ENCODE measurements around the gene OVCA2. TPM values are rescaled to one million over a fixed set of nuclear protein-coding genes. Genes with fewer than 3 reads are reported as not detected.

The OVCA2 gene
- 10 to 100 TPM; 19.6 to 40.3 (median 36.5) TPM for total RNA-seq

GRCh38 chr17:2041561-2042389, at the start of gene OVCA2:
Gene OVCA2 (plus strand): TSS chr17:2042022. CDS start chr17:2042048, 26 bp downstream.
- H3K27me3 ChIP-seq = no peaks in the 10 kb centered on the region
- WGBS, 2 donors (ENCODE audit: low coverage in 1 of 2) = 0 to 1% methylated on average over 5 to 15 of the region's 93 CpGs
- H3K36me3 ChIP-seq = peaks cover 0 to 62% of the 10 kb centered on the region in 2 donors
- peaks cover 0 to 39% (median 13%) of the 10 kb centered on the region in 3 donors for H3K4me1 ChIP-seq
- H3K27ac ChIP-seq = peak within 1 kb of the TSS; percentile 72 to 97 (median 92)
- ATAC-seq = peak; percentile 96
- H3K4me3 ChIP-seq = peak within 1 kb of the TSS; percentile 77 to 82
- TF ChIP-seq CTCF (IDR thresholded peaks at IDR 0.05) = peak in 3 of 4 experiments; percentile 44 to 73 (median 55)
- peak; percentile 50 to 66 for TF ChIP-seq POLR2A (IDR thresholded peaks at IDR 0.05)
- peak; percentile 82 for TF ChIP-seq POLR2AphosphoS5 (IDR thresholded peaks at IDR 0.05)
- no peak for TF ChIP-seq EP300 (IDR thresholded peaks at IDR 0.05)
- H3K9me3 ChIP-seq = no peaks in the 10 kb centered on the region

DNA sequence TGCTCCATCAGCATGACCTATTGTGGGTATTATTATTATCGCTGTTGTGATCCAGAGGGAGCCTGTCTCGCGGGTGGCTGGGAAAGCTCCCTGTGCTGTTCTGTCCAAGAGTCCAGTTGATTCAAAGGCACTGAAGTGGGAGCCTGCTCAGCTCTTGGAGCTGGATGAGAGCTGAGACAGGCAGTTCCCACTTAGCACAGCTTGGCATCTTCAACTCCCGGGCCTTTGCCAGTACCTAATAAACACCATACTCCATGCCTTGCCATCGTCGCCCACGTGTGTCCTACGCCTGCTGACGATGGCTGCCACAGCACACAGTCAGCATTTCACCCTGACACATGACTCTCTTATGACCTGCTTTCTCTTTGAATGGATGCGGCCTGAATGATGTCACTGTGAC, 49.3 kb upstream of the OVCA2 start:
- no peaks in the 10 kb centered on the region for H3K36me3 ChIP-seq
- no peak overlapping the region for H3K27ac ChIP-seq
- H3K4me1 ChIP-seq = peaks cover 0 to 6% (median under 1%) of the 10 kb centered on the region in 3 donors
- WGBS, 2 donors (ENCODE audit: low coverage in 1 of 2) = 44 to 86% methylated on average over 1 to 4 of the region's 10 CpGs
- no peaks in the 10 kb centered on the region for H3K27me3 ChIP-seq
- TF ChIP-seq POLR2AphosphoS5 (IDR thresholded peaks at IDR 0.05) = no peak
- TF ChIP-seq CTCF (IDR thresholded peaks at IDR 0.05) = no peak
- TF ChIP-seq EP300 (IDR thresholded peaks at IDR 0.05) = no peak
- TF ChIP-seq POLR2A (IDR thresholded peaks at IDR 0.05) = no peak
- no peak for ATAC-seq
- H3K9me3 ChIP-seq = no peaks in the 10 kb centered on the region
- no peak overlapping the region for H3K4me3 ChIP-seq

DNA sequence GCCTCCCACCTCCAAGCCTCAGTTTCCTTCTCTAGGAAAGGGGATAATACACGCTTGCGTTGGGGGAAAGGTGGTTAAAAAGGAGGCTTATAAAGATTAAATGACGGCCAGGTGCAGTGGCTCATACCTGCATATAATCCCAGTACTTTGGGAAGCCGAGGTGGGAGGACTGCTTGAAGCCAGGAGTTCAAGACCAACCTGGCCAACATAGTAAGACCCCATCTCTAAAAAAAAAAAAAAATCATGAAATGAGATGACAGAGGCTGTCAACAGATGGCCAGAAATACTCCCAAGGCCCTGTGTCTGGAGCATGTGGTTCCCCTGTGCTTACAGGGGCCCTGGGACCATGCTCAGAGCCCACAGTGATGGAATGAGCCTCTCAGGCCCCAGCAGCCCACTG, 47.1 kb upstream of the OVCA2 start:
- ATAC-seq = no peak
- H3K27ac ChIP-seq = no peak overlapping the region
- H3K27me3 ChIP-seq = peaks cover 5% of the 10 kb centered on the region
- no peaks in the 10 kb centered on the region for H3K9me3 ChIP-seq
- no peak overlapping the region for H3K4me3 ChIP-seq
- peaks cover 0 to 28% (median 12%) of the 10 kb centered on the region in 3 donors for H3K4me1 ChIP-seq
- H3K36me3 ChIP-seq = no peaks in the 10 kb centered on the region
- TF ChIP-seq EP300 (IDR thresholded peaks at IDR 0.05) (no peak), CTCF (IDR thresholded peaks at IDR 0.05) (no peak), POLR2A (IDR thresholded peaks at IDR 0.05) (no peak), POLR2AphosphoS5 (IDR thresholded peaks at IDR 0.05) (no peak)
- 100% methylated on average over 2 of the region's 4 CpGs; no CpG with 5 or more reads in 1 of the 2 donors for WGBS, 2 donors (ENCODE audit: low coverage in 1 of 2)

GRCh38 chr17:1995321-1995892, 46.4 kb upstream of the OVCA2 start:
- ATAC-seq = no peak
- no peak for TF ChIP-seq EP300 (IDR thresholded peaks at IDR 0.05)
- no peak for TF ChIP-seq POLR2AphosphoS5 (IDR thresholded peaks at IDR 0.05)
- TF ChIP-seq CTCF (IDR thresholded peaks at IDR 0.05) = no peak
- TF ChIP-seq POLR2A (IDR thresholded peaks at IDR 0.05) = no peak
- Histone ChIP-seq H3K9me3 (no peaks in the 10 kb centered on the region), H3K4me1 (peaks cover 0 to 35% (median 17%) of the 10 kb centered on the region in 3 donors), H3K4me3 (no peak overlapping the region), H3K27me3 (peaks cover 5% of the 10 kb centered on the region), H3K27ac (no peak overlapping the region), H3K36me3 (no peaks in the 10 kb centered on the region)
- 92 to 100% methylated on average over 3 to 12 of the region's 16 CpGs for WGBS, 2 donors (ENCODE audit: low coverage in 1 of 2)

Data from gastroesophageal sphincter (tissue), 4 donors.